GM12878 (cell line): ENCODE results near the gene AFG1L. TPM values are rescaled to one million over a fixed set of nuclear protein-coding genes. Genes with fewer than 3 reads are reported as not detected.

Experiments
- ATAC-seq: fragments of 200-7000 bp; cut with Tn5 transposase; 3 replicates; pipeline ENCODE4 v1.9.1; 2020; ENCODE audit warnings: mild to moderate bottlenecking, moderate library complexity
- BruUV-seq: library from RNA; stranded (reverse); fragments of 400-500 nt; replicated peaks from 2 replicates; lab custom pipeline; 2021; lab: Mats Ljungman, UMichigan
- CTCF ChIA-PET: fragments of 300-600 bp; sonication (Branson Sonifier 250); formaldehyde crosslinking; extraction: SDS; loops from one replicate; lab custom pipeline; 2021; ENCODE audit warnings: inconsistent platforms; lab: Yijun Ruan, JAX
- POLR2A ChIA-PET: fragments of 350-600 bp; formaldehyde crosslinking; extraction: SDS; loops from one replicate; lab custom pipeline; 2021; ENCODE audit warnings: inconsistent platforms; lab: Charles Lee
- RAD21 ChIA-PET: fragments of 300-600 bp; sonication (Branson Sonifier 250); formaldehyde crosslinking; loops from one replicate; lab custom pipeline; 2023; ENCODE audit warnings: antibody characterized with exemption; ENCODE audit not compliant: unreplicated experiment; lab: Charles Lee
- SMC1A ChIA-PET: fragments of 300-600 bp; sonication (Branson Sonifier 250); formaldehyde crosslinking; loops from one replicate; lab custom pipeline; 2023; ENCODE audit not compliant: unreplicated experiment, uncharacterized antibody; lab: Charles Lee
- DNase-seq: peaks from one replicate; pipeline ENCODE4 v3.0.0-alpha.2; 2011; ENCODE audit warnings: low read depth, low spot score
- FAIRE-seq: peaks from 3 replicates; lab custom pipeline; 2011; peaks lifted over from hg19 to GRCh38; lab: Jason Lieb, UNC
- H2AFZ ChIP-seq: 2 replicates; pipeline ENCODE4 v1.6.0; 2011; ENCODE audit warnings: low read depth, low read length, control low read depth; ENCODE audit not compliant: control insufficient read depth
- H3K27ac ChIP-seq: 2 replicates; pipeline ENCODE4 v1.5.1; 2011; ENCODE audit warnings: control low read depth; ENCODE audit not compliant: control insufficient read depth, insufficient read depth
- H3K27me3 ChIP-seq, 2 experiments: replicated peaks in 1 of 2; 2 replicates each; pipeline versions ENCODE4 v1.6.0 to v1.6.1; 2011; ENCODE audit warnings: low read length in 1 of 2; ENCODE audit not compliant: control insufficient read depth in 2 of 2, insufficient read depth in 2 of 2
- H3K36me3 ChIP-seq, 2 experiments: 2 replicates each; pipeline ENCODE4 v1.5.1; 2011; ENCODE audit warnings: low read length in 1 of 2; ENCODE audit not compliant: control insufficient read depth in 2 of 2, insufficient read depth in 2 of 2
- H3K4me1 ChIP-seq: 2 replicates; pipeline ENCODE4 v1.6.1; 2011; ENCODE audit warnings: mild to moderate bottlenecking, low read length, moderate library complexity, mixed read lengths; ENCODE audit not compliant: control insufficient read depth, insufficient read depth
- H3K4me2 ChIP-seq: 2 replicates; pipeline ENCODE4 v1.6.0; 2011; ENCODE audit warnings: control low read depth; ENCODE audit not compliant: control insufficient read depth, insufficient read depth
- H3K4me3 ChIP-seq: fragments of 200-600 bp; sonication (generic); 2 replicates; pipeline ENCODE4 v1.5.1; 2016
- H3K79me2 ChIP-seq: 2 replicates; pipeline ENCODE4 v1.6.0; 2011; ENCODE audit warnings: low read length; ENCODE audit not compliant: control insufficient read depth, insufficient read depth
- H3K9ac ChIP-seq: 2 replicates; pipeline ENCODE4 v1.8.0; 2011; ENCODE audit warnings: low read length, control low read depth, mixed read lengths; ENCODE audit not compliant: control insufficient read depth, insufficient read depth
- H3K9me3 ChIP-seq: replicated peaks from 3 replicates; pipeline ENCODE4 v1.5.1; 2011; ENCODE audit warnings: mild to moderate bottlenecking, low read length; ENCODE audit not compliant: control insufficient read depth, insufficient read depth
- H4K20me1 ChIP-seq: 2 replicates; pipeline ENCODE4 v1.6.0; 2011; ENCODE audit not compliant: control insufficient read depth, insufficient read depth
- BRCA1 ChIP-seq: IDR thresholded peaks from 2 replicates; pipeline ENCODE4 v1.6.1; 2011; ENCODE audit warnings: low read depth, low read length, improper control_type of control experiment
- CHD4 ChIP-seq: fragments of 200-600 bp; sonication (generic); IDR thresholded peaks from 2 replicates; pipeline ENCODE4 v1.6.1; 2016; ENCODE audit warnings: mild to moderate bottlenecking
- E2F4 ChIP-seq: IDR thresholded peaks from 2 replicates; pipeline ENCODE4 v1.6.1; 2012; ENCODE audit warnings: low read depth, low read length, improper control_type of control experiment
- HDAC6 ChIP-seq: fragments of 200-600 bp; sonication (generic); IDR thresholded peaks from one replicate; pipeline ENCODE4 v1.8.0; 2017; ENCODE audit warnings: antibody characterized with exemption; ENCODE audit not compliant: unreplicated experiment
- IRF4 ChIP-seq: IDR thresholded peaks from 2 replicates; pipeline ENCODE4 v1.6.1; 2011; ENCODE audit warnings: low read depth, low read length
- NFYA ChIP-seq: IDR thresholded peaks from 2 replicates; pipeline ENCODE4 v1.6.1; 2011; ENCODE audit warnings: low read depth, mild to moderate bottlenecking, low read length, improper control_type of control experiment, borderline replicate concordance
- NR2C1 ChIP-seq: fragments of 450-650 bp; IDR thresholded peaks from 2 replicates; pipeline ENCODE4 v1.6.1; 2017; ENCODE audit warnings: antibody characterized with exemption, mild to moderate bottlenecking, moderate library complexity
- RAD21 ChIP-seq: IDR thresholded peaks from 2 replicates; pipeline ENCODE4 v1.6.1; 2011; ENCODE audit warnings: mild to moderate bottlenecking, low read depth, low read length, moderate library complexity; ENCODE audit not compliant: insufficient read depth
- STAT3 ChIP-seq: IDR thresholded peaks from 2 replicates; pipeline ENCODE4 v1.6.1; 2011; ENCODE audit warnings: low read depth, low read length, improper control_type of control experiment
- TCF7 ChIP-seq: IDR thresholded peaks from 2 replicates; pipeline ENCODE4 v1.6.1; 2014; ENCODE audit warnings: antibody characterized with exemption, borderline replicate concordance
- WGBS: methylation state at CpG from one replicate; pipeline ENCODE4 v1.1.6; 2016; ENCODE audit warnings: low lambda C conversion rate; ENCODE audit not compliant: insufficient replicate concordance, insufficient coverage; ENCODE audit errors: missing lambda C conversion rate; 5-methylcytosine and 5-hydroxymethylcytosine counted together
- in situ Hi-C: fragments of 300-500 bp; cut with MboI; formaldehyde crosslinking; loops from 9 replicates; pipeline ENCODE4 v1.14.3; 2018; ENCODE audit warnings: mixed read lengths
- intact Hi-C: fragments of 100-400 bp; cut with micrococcal nuclease; formaldehyde crosslinking; loops from one replicate; pipeline ENCODE4 v1.14.2; 2022; ENCODE audit not compliant: unreplicated experiment
- polyA plus RNA-seq, 11 experiments: library from polyadenylated mRNA; depleted of rRNA in 4 of 11; unstranded in 6 of 11; stranded (reverse) in 5 of 11; fragments of >200 nt; fragmentation: Nextera tagmentation in 4 of 11; fragmentation: Illumina TruSeq in 1 of 11; extraction: Ambion mirVana in 4 of 11; extraction: Trizol in 1 of 11; gene quantifications; 1 replicate in 1 of 11; 2 replicates in 10 of 11; pipeline versions ENCODE4 v1.2.1 to v1.2.3, GENCODE V29; 2011 to 2016; ENCODE audit warnings: inconsistent platforms in 2 of 11, missing spikeins in 2 of 11, low read depth in 1 of 11
- total RNA-seq, 4 experiments: library from RNA; depleted of rRNA in 3 of 4; stranded (reverse); fragments of >200 nt in 3 of 4; fragmentation: Illumina TruSeq in 1 of 4; extraction: Trizol in 1 of 4; gene quantifications; 2 replicates each; pipeline versions ENCODE4 v1.2.1 to v1.2.3, GENCODE V29; 2013 to 2021

Gene AFG1L
- total and polyA plus RNA-seq, 10 of the 15 experiments (the other 5 are each of a cell fraction or from before 2014, with no cell fraction given): 2.3 to 9.0 (median 4.3) TPM

DNA sequence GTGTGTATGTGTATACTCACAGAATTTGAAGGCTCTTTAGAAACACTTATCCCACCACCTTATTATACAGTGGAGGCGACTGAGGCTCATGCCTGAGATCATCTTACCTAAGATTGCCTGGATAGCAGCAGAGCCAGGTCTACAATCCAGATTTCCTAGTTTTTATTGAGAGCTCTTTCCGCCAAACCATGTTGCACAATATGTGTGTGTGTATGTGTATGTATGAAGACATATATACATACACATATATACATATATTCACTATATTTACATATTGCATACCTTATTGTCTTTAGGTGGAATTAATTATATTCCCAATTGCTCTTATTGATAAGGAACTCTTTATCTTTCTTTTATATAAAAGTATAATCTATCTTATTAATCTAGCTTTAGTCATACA lies 130.6 kb downstream of the AFG1L start (continued):
- TF ChIP-seq RAD21: no peak
- TF ChIP-seq, all 136 proteins: peak for 0

- TF ChIP-seq STAT3 (no peak), HDAC6 (no peak), IRF4 (no peak), NR2C1 (no peak), CHD4 (no peak), NFYA (no peak), E2F4 (no peak), TCF7 (no peak), BRCA1 (no peak)
- TF ChIP-seq, all 136 proteins: peak for 0
- in situ Hi-C loops (no loop called here), intact Hi-C loops (no loop called here)
- Histone ChIP-seq H3K9ac (no peak overlapping the region), H3K27me3 (no peaks in the 10 kb centered on the region), H3K36me3 (no peaks in the 10 kb centered on the region), H3K27ac (no peak overlapping the region), H3K4me2 (no peak overlapping the region), H3K4me1 (no peaks in the 10 kb centered on the region), H3K79me2 (no peaks in the 10 kb centered on the region), H2AFZ (no peak overlapping the region), H3K4me3 (no peak overlapping the region), H3K9me3 (no peaks in the 10 kb centered on the region; the same call in 2 of the 3 replicates), H4K20me1 (no peaks in the 10 kb centered on the region)
- FAIRE-seq (no peak), ATAC-seq (no peak), DNase-seq (no peak)
- ChIA-PET RAD21 (no interaction called here), SMC1A (no interaction called here), POLR2A (interaction anchor here (0.6 kb wide), 1 partner anchor 184 kb away, joined by 6 read pairs; no protein-coding TSS in a partner anchor), CTCF (interaction anchor here (0.6 kb wide), 1 partner anchor 939 kb away, joined by 3 read pairs; no protein-coding TSS in a partner anchor)
- BruUV-seq: no TSS peak
- 96% methylated on average over 2 of the region's 2 CpGs for WGBS
Observed at GRCh38 chr6:108432143-108432542, 137.3 kb downstream of the AFG1L start.
